MM.1S (cell line): Measurements from ENCODE around the gene SMIM17.

Experiments
- DNase-seq: peaks from one replicate; pipeline ENCODE4 v3.0.0-alpha.2; 2015
- H2AFZ ChIP-seq: fragments of 300-600 bp; sonication (generic); 2 replicates; pipeline ENCODE4 v1.6.0; 2016; ENCODE audit warnings: antibody characterized with exemption, low read length
- H3F3A ChIP-seq: fragments of 300-600 bp; sonication (generic); 2 replicates; pipeline ENCODE4 v1.6.1; 2016; ENCODE audit warnings: mild to moderate bottlenecking, antibody characterized with exemption, low read length, moderate library complexity, mixed read lengths; ENCODE audit not compliant: insufficient read depth
- H3K27ac ChIP-seq: fragments of 300-600 bp; sonication (generic); 2 replicates; pipeline ENCODE4 v1.5.1; 2016; ENCODE audit warnings: mild to moderate bottlenecking, low read length
- H3K27me3 ChIP-seq: fragments of 300-600 bp; sonication (generic); replicated peaks from 2 replicates; pipeline ENCODE4 v1.6.0; 2016; ENCODE audit warnings: low read length; ENCODE audit not compliant: insufficient read depth
- H3K36me3 ChIP-seq: fragments of 300-600 bp; sonication (generic); replicated peaks from 2 replicates; pipeline ENCODE4 v1.6.1; 2016; ENCODE audit warnings: mild to moderate bottlenecking, low read length, mixed read lengths; ENCODE audit not compliant: insufficient read depth
- H3K4me1 ChIP-seq: fragments of 300-600 bp; sonication (generic); 2 replicates; pipeline ENCODE4 v1.6.1; 2016; ENCODE audit warnings: low read length, mixed read lengths
- H3K4me2 ChIP-seq: fragments of 300-600 bp; sonication (generic); 2 replicates; pipeline ENCODE4 v1.6.0; 2016; ENCODE audit warnings: low read depth, low read length
- H3K4me3 ChIP-seq: fragments of 300-600 bp; sonication (generic); 2 replicates; pipeline ENCODE4 v1.5.1; 2016; ENCODE audit warnings: low read length, mixed read lengths
- H3K79me2 ChIP-seq: fragments of 300-600 bp; sonication (generic); 2 replicates; pipeline ENCODE4 v1.6.1; 2016; ENCODE audit warnings: mixed run types, low read length, mixed read lengths
- H3K9ac ChIP-seq: fragments of 300-600 bp; sonication (generic); 2 replicates; pipeline ENCODE4 v1.6.1; 2016; ENCODE audit warnings: low read length, mixed read lengths
- H3K9me2 ChIP-seq: fragments of 300-600 bp; sonication (generic); replicated peaks from 2 replicates; pipeline ENCODE4 v1.6.1; 2016; ENCODE audit warnings: mild to moderate bottlenecking, low read length, mixed read lengths; ENCODE audit not compliant: insufficient read depth
- H3K9me3 ChIP-seq: fragments of 300-600 bp; sonication (generic); replicated peaks from 2 replicates; pipeline ENCODE4 v1.6.1; 2016; ENCODE audit warnings: mild to moderate bottlenecking, low read length, mixed read lengths; ENCODE audit not compliant: insufficient read depth
- H4K20me1 ChIP-seq: fragments of 300-600 bp; sonication (generic); 2 replicates; pipeline ENCODE4 v1.6.1; 2016; ENCODE audit warnings: mild to moderate bottlenecking, low read length, moderate library complexity, mixed read lengths; ENCODE audit not compliant: insufficient read depth
- CTCF ChIP-seq: fragments of 300-600 bp; sonication (generic); IDR thresholded peaks from 2 replicates; pipeline ENCODE4 v1.5.1; 2016; ENCODE audit warnings: antibody characterized with exemption, low read length, mixed read lengths
- EZH2 ChIP-seq: fragments of 300-600 bp; sonication (generic); optimal IDR thresholded peaks from 2 replicates; pipeline ENCODE3; 2017; ENCODE audit warnings: low read depth, mild to moderate bottlenecking, antibody characterized with exemption, low read length, mixed read lengths
- EZH2phosphoT487 ChIP-seq: fragments of 300-600 bp; sonication (generic); IDR thresholded peaks from 2 replicates; pipeline ENCODE4 v1.6.1; 2018; ENCODE audit warnings: antibody characterized with exemption, low read length

The SMIM17 gene

GRCh38 chr19:56601375-56601774 lies 41.6 kb upstream of the SMIM17 start:
- no peak overlapping the region for H2AFZ ChIP-seq
- 0 out of 2 replicates have a peak, but pooled peaks cover 3% of the 10 kb centered on the region for H3K79me2 ChIP-seq
- no peaks in the 10 kb centered on the region for H3K9me3 ChIP-seq
- no peaks in the 10 kb centered on the region for H3F3A ChIP-seq
- H3K4me1 ChIP-seq, result no peaks in the 10 kb centered on the region
- no peaks in the 10 kb centered on the region; the same call in 1 of the 2 replicates for H3K36me3 ChIP-seq
- H3K9ac ChIP-seq, result no peak overlapping the region
- DNase-seq, result no peak
- TF ChIP-seq EZH2phosphoT487 (no peak), CTCF (no peak), EZH2 (no peak)
- no peaks in the 10 kb centered on the region for H4K20me1 ChIP-seq
- H3K9me2 ChIP-seq, result no peaks in the 10 kb centered on the region
- no peak overlapping the region for H3K4me2 ChIP-seq
- H3K4me3 ChIP-seq, result no peak overlapping the region
- no peak overlapping the region for H3K27ac ChIP-seq
- H3K27me3 ChIP-seq, result no peaks in the 10 kb centered on the region

GRCh38 chr19:56603829-56604228 lies 39.1 kb upstream of the SMIM17 start:
- no peak for TF ChIP-seq EZH2
- TF ChIP-seq CTCF, result no peak
- no peak for TF ChIP-seq EZH2phosphoT487
- Histone ChIP-seq H4K20me1 (no peaks in the 10 kb centered on the region), H3K9ac (no peak overlapping the region), H3K27ac (no peak overlapping the region), H3K4me1 (no peaks in the 10 kb centered on the region), H2AFZ (no peak overlapping the region), H3F3A (no peaks in the 10 kb centered on the region), H3K27me3 (no peaks in the 10 kb centered on the region), H3K9me2 (no peaks in the 10 kb centered on the region), H3K36me3 (no peaks in the 10 kb centered on the region; the same call in 1 of the 2 replicates), H3K79me2 (no peaks in the 10 kb centered on the region), H3K4me3 (no peak overlapping the region), H3K9me3 (no peaks in the 10 kb centered on the region), H3K4me2 (no peak overlapping the region)
- no peak for DNase-seq

- H3K79me2 ChIP-seq, result no peaks in the 10 kb centered on the region
- H4K20me1 ChIP-seq, result no peaks in the 10 kb centered on the region
- no peak for DNase-seq
- no peaks in the 10 kb centered on the region for H3K27me3 ChIP-seq
- TF ChIP-seq CTCF (no peak), EZH2 (no peak), EZH2phosphoT487 (no peak)
- H3K27ac ChIP-seq, result no peak overlapping the region
- H3K4me1 ChIP-seq, result no peaks in the 10 kb centered on the region
- no peak overlapping the region for H3K4me2 ChIP-seq
- H3K4me3 ChIP-seq, result no peak overlapping the region
- no peak overlapping the region for H2AFZ ChIP-seq
- no peaks in the 10 kb centered on the region for H3K9me3 ChIP-seq
- no peaks in the 10 kb centered on the region for H3F3A ChIP-seq
- no peak overlapping the region for H3K9ac ChIP-seq
- no peaks in the 10 kb centered on the region for H3K36me3 ChIP-seq
- H3K9me2 ChIP-seq, result no peaks in the 10 kb centered on the region
These were observed 34.5 kb upstream of the SMIM17 start for GRCh38 chr19:56608274-56608964.
